Measurements from ENCODE around the gene SCN5A. TPM values are rescaled to one million over a fixed set of nuclear protein-coding genes. Genes with fewer than 3 reads are reported as not detected.

The SCN5A gene
- polyA plus RNA-seq, 1 of the 3 experiments (the other 2 are of a cell fraction): 0.18 TPM

DNA sequence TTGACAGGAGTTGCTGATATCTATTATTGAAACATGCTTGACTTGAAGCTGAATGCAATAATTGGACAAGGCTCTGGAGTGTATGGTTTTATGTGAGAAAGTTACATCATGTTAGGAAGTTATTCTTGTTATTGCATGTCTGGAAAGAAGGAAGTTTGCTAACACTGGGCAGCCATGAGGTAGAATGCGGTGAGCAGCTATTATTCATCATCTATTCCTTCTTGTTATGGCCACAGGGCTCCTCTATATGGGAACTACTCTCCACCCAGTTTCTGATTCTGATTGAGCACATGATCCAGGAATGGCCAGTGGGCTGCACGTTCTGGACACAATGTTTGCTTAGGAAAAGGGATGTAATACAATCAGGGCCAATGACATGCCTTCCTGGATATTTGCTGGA, 37.8 kb upstream of the SCN5A start:
- H3K79me2 ChIP-seq (ENCODE audit: insufficient read depth): no peaks in the 10 kb centered on the region
- H3K4me1 ChIP-seq (ENCODE audit: control insufficient read depth in 1 of 2, insufficient read depth in 2 of 2, low read depth in 1 of 2, low read length in 1 of 2): no peaks in the 10 kb centered on the region
- H3K4me2 ChIP-seq: no peak overlapping the region
- H3K27me3 ChIP-seq (ENCODE audit: insufficient read depth): no peaks in the 10 kb centered on the region; the same call in 1 of the 2 replicates
- TF ChIP-seq JUND (IDR thresholded peaks at IDR 0.05) (no peak), CHD2 (IDR thresholded peaks at IDR 0.05; ENCODE audit: low read length, partially characterized antibody) (no peak), NFIC (IDR thresholded peaks at IDR 0.05; ENCODE audit: borderline replicate concordance) (no peak), RAD21 (IDR thresholded peaks at IDR 0.05; ENCODE audit: low read length) (no peak), GABPA (IDR thresholded peaks at IDR 0.05; ENCODE audit: low read depth) (no peak), FOSL2 (IDR thresholded peaks at IDR 0.05; ENCODE audit: borderline replicate concordance, low read depth) (no peak), TCF12 (IDR thresholded peaks at IDR 0.05) (no peak), MEF2A (IDR thresholded peaks at IDR 0.05; ENCODE audit: borderline replicate concordance, low read depth) (no peak), POLR2AphosphoS5 (IDR thresholded peaks at IDR 0.05; ENCODE audit: low read depth, low read length) (no peak), SMC3 (IDR thresholded peaks at IDR 0.05; ENCODE audit: low read depth, low read length) (no peak), EP300 (IDR thresholded peaks at IDR 0.05; ENCODE audit: borderline replicate concordance in 1 of 2, low read depth in 1 of 2, low read length in 1 of 2) (no peak), RXRA (IDR thresholded peaks at IDR 0.05; ENCODE audit: borderline replicate concordance, low read depth) (no peak), SIN3A (IDR thresholded peaks at IDR 0.05; ENCODE audit: borderline replicate concordance, low read depth, low read length) (no peak)
- TF ChIP-seq, protein P1, sequence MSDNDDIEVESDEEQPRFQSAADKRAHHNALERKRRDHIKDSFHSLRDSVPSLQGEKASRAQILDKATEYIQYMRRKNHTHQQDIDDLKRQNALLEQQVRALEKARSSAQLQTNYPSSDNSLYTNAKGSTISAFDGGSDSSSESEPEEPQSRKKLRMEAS (IDR thresholded peaks at IDR 0.05; ENCODE audit: low read depth): no peak
- TF ChIP-seq, protein P2, sequence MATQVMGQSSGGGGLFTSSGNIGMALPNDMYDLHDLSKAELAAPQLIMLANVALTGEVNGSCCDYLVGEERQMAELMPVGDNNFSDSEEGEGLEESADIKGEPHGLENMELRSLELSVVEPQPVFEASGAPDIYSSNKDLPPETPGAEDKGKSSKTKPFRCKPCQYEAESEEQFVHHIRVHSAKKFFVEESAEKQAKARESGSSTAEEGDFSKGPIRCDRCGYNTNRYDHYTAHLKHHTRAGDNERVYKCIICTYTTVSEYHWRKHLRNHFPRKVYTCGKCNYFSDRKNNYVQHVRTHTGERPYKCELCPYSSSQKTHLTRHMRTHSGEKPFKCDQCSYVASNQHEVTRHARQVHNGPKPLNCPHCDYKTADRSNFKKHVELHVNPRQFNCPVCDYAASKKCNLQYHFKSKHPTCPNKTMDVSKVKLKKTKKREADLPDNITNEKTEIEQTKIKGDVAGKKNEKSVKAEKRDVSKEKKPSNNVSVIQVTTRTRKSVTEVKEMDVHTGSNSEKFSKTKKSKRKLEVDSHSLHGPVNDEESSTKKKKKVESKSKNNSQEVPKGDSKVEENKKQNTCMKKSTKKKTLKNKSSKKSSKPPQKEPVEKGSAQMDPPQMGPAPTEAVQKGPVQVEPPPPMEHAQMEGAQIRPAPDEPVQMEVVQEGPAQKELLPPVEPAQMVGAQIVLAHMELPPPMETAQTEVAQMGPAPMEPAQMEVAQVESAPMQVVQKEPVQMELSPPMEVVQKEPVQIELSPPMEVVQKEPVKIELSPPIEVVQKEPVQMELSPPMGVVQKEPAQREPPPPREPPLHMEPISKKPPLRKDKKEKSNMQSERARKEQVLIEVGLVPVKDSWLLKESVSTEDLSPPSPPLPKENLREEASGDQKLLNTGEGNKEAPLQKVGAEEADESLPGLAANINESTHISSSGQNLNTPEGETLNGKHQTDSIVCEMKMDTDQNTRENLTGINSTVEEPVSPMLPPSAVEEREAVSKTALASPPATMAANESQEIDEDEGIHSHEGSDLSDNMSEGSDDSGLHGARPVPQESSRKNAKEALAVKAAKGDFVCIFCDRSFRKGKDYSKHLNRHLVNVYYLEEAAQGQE (IDR thresholded peaks at IDR 0.05; ENCODE audit: low read depth, low read length): no peak
- TF ChIP-seq, protein P3, sequence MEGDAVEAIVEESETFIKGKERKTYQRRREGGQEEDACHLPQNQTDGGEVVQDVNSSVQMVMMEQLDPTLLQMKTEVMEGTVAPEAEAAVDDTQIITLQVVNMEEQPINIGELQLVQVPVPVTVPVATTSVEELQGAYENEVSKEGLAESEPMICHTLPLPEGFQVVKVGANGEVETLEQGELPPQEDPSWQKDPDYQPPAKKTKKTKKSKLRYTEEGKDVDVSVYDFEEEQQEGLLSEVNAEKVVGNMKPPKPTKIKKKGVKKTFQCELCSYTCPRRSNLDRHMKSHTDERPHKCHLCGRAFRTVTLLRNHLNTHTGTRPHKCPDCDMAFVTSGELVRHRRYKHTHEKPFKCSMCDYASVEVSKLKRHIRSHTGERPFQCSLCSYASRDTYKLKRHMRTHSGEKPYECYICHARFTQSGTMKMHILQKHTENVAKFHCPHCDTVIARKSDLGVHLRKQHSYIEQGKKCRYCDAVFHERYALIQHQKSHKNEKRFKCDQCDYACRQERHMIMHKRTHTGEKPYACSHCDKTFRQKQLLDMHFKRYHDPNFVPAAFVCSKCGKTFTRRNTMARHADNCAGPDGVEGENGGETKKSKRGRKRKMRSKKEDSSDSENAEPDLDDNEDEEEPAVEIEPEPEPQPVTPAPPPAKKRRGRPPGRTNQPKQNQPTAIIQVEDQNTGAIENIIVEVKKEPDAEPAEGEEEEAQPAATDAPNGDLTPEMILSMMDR (IDR thresholded peaks at IDR 0.05): no peak
- TF ChIP-seq, protein P4, sequence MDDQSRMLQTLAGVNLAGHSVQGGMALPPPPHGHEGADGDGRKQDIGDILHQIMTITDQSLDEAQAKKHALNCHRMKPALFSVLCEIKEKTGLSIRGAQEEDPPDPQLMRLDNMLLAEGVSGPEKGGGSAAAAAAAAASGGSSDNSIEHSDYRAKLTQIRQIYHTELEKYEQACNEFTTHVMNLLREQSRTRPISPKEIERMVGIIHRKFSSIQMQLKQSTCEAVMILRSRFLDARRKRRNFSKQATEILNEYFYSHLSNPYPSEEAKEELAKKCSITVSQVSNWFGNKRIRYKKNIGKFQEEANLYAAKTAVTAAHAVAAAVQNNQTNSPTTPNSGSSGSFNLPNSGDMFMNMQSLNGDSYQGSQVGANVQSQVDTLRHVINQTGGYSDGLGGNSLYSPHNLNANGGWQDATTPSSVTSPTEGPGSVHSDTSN (IDR thresholded peaks at IDR 0.05): no peak
- TF ChIP-seq, protein P5, sequence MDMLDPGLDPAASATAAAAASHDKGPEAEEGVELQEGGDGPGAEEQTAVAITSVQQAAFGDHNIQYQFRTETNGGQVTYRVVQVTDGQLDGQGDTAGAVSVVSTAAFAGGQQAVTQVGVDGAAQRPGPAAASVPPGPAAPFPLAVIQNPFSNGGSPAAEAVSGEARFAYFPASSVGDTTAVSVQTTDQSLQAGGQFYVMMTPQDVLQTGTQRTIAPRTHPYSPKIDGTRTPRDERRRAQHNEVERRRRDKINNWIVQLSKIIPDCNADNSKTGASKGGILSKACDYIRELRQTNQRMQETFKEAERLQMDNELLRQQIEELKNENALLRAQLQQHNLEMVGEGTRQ (IDR thresholded peaks at IDR 0.05; ENCODE audit: borderline replicate concordance, low read depth, low read length): no peak
- no peak overlapping the region for H3K9ac ChIP-seq
- H3K27ac ChIP-seq (ENCODE audit: low read depth in 2 of 2, low read length in 1 of 2): no peak overlapping the region
- no peaks in the 10 kb centered on the region for H3K9me3 ChIP-seq
- no peak overlapping the region for H3K4me3 ChIP-seq (ENCODE audit: low read depth in 2 of 2, low read length in 1 of 2)
- no peaks in the 10 kb centered on the region for H4K20me1 ChIP-seq (ENCODE audit: insufficient read depth)
- no peak for DNase-seq
- ChIA-PET POLR2A (no interaction called here), CTCF (interaction anchor here (0.8 to 1.6 kb wide), 5 partner anchors 35 to 343 kb away, joined by 3 to 5 read pairs (median 3); no protein-coding TSS in a partner anchor)
- H3K36me3 ChIP-seq (replicated peaks in 1 of 2; ENCODE audit: control insufficient read depth in 1 of 2, insufficient read depth in 2 of 2, low read length in 1 of 2): no peaks in the 10 kb centered on the region
- WGBS (ENCODE audit: low lambda C conversion rate): 29% methylated on average over 2 of the region's 2 CpGs
- H3F3A ChIP-seq (replicated peaks; ENCODE audit: insufficient read depth): no peaks in the 10 kb centered on the region
- H2AFZ ChIP-seq (ENCODE audit: low read depth): no peak overlapping the region
- no peaks in the 10 kb centered on the region for H3K9me2 ChIP-seq

Measured in SK-N-SH (cell line).